ENCODE results near the gene CD1D. TPM values are rescaled to one million over a fixed set of nuclear protein-coding genes. Genes with fewer than 3 reads are reported as not detected.
"Not testable (repeated sequence)": the region's sequence is repeated elsewhere in the genome, so short reads cannot be mapped to it uniquely, and the experiment has no call there.

The CD1D gene
- total RNA-seq, 1 donor from 2014 or later = 1.3 TPM

- DNase-seq = not testable (repeated sequence)
Observed at GRCh38 chr1:158176849-158177699, 3.6 kb upstream of the CD1D start.

- DNase-seq = peak; percentile 8
Observed at GRCh38 chr1:158177700-158178450, 2.8 kb upstream of the CD1D start.

- no peak for DNase-seq
Observed at GRCh38 chr1:158179301-158180041, 1.2 kb upstream of the CD1D start.

- no peak for DNase-seq
Observed at GRCh38 chr1:158181577-158181922, 855 bp downstream of the CD1D start.

- DNase-seq = no peak
Observed at GRCh38 chr1:158185770-158186169, 5.1 kb downstream of the CD1D start.

- no peak for DNase-seq
Observed at GRCh38 chr1:158186180-158186579, 5.5 kb downstream of the CD1D start.

GRCh38 chr1:158188611-158189010 is 7.9 kb downstream of the CD1D start:
- no peak for DNase-seq

GRCh38 chr1:158189624-158190023 is 8.9 kb downstream of the CD1D start:
- no peak for DNase-seq

- DNase-seq = no peak
Observed at GRCh38 chr1:158191299-158191698, 10.6 kb downstream of the CD1D start.

GRCh38 chr1:158196461-158196860 is 15.8 kb downstream of the CD1D start:
- DNase-seq = no peak

GRCh38 chr1:158199849-158200248 is 19.2 kb downstream of the CD1D start:
- DNase-seq = no peak

GRCh38 chr1:158200527-158200926 is 19.8 kb downstream of the CD1D start:
- DNase-seq = no peak

- DNase-seq = peak; percentile 44
Observed at GRCh38 chr1:158203693-158204457, 23.2 kb downstream of the CD1D start.

GRCh38 chr1:158204458-158204827 is 23.7 kb downstream of the CD1D start:
- no peak for DNase-seq

GRCh38 chr1:158208586-158209116 is 28.0 kb downstream of the CD1D start:
- DNase-seq = no peak

GRCh38 chr1:158212320-158212719 is 31.6 kb downstream of the CD1D start:
- no peak for DNase-seq

GRCh38 chr1:158223445-158223844 is 42.8 kb downstream of the CD1D start:
- not testable (repeated sequence) for DNase-seq

- no peak for DNase-seq
Observed at GRCh38 chr1:158227904-158228623, 47.4 kb downstream of the CD1D start.

Data from skin of body (tissue), 2 donors.